GM19351 (cell line): Measurements from ENCODE around the gene KATNAL1.
A peak's percentile ranks its signal among the peaks of the same experiment; 100 is the strongest.
"Not testable (repeated sequence)": the region's sequence is repeated elsewhere in the genome, so short reads cannot be mapped to it uniquely, and the experiment has no call there.

Experiments used
- ATAC-seq: cut with Tn5 transposase; IDR thresholded peaks from one replicate; pipeline ENCODE4 v1.9.1; 2021; ENCODE audit warnings: mild to moderate bottlenecking, moderate library complexity; ENCODE audit not compliant: unreplicated experiment

Gene KATNAL1

GRCh38 chr13:30295116-30295515, 12.2 kb downstream of the KATNAL1 start:
- no peak for ATAC-seq

DNA sequence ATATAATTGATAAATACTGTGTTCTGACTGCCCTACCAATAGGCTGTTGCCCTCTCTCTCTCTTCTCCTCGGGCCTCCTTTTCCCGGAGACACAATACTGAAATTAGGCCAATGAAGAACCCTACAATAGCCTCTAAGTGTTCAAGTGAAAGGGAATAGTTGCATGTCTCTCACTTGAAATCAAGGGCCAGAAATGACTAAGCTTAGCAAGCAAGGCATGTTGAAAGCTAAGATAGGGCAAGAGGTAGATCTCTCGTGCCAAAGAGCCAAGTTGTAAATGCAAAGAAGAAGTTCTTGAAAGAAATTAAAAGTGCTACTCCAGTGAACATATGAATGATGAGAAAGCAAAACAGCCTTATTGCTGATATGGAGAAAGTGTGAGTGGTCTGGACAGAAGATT, 13.3 kb downstream of the KATNAL1 start:
- no peak for ATAC-seq

- ATAC-seq = no peak
Measured at GRCh38 chr13:30292325-30292724, 15.0 kb downstream of the KATNAL1 start.

DNA sequence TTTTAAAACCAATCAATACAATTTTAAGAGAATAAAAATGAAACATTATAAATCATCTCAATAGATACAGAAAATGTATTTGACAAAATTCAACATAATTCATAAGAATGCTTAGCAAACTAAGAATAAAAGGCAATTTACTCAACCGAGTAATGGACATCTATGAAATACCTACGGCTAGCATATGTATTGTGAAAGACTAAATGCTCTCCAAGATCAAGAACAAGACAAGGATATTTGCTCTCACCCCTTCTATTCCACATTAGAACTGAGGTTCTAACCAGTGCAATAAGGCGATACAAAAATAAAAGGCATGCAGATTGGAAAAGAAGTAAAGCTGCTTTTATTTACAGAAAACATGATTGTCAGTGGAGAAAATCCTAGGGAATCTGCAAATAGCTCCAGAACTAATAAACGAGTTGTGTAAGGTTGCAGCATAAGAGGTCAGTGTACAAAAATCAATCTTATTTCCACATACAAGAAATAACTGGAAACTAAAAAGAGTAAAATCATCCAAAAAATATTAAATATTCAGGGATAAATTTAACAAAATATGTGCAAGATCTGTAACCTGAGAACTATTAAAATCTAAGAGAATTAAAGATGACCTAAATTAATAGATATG, 16.4 kb downstream of the KATNAL1 start:
- ATAC-seq = no peak

- ATAC-seq = no peak
Measured at GRCh38 chr13:30289533-30289932, 17.8 kb downstream of the KATNAL1 start.

- ATAC-seq = not testable (repeated sequence)
Measured at GRCh38 chr13:30286059-30286458, 21.3 kb downstream of the KATNAL1 start.

DNA sequence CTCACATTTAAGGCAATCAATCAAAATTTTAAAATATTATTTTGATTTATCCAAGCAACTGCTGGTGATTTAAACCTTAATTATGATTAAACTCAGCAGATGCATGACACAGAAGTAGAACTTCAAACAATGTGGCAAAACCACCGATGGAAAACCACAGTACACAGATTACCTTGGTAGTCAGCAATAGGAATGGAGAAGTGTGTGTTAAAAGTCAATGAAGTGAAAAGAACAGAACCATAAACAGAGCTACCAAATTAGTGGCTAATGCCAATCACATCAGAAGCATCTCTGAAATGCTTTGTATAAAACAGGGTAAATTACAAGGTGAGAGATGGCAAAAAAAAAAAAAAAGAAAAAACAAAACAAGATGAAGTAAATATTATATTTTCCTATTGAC, 31.2 kb downstream of the KATNAL1 start:
- ATAC-seq = no peak

- ATAC-seq = no peak
Measured at GRCh38 chr13:30274083-30274482, 33.3 kb downstream of the KATNAL1 start.

DNA sequence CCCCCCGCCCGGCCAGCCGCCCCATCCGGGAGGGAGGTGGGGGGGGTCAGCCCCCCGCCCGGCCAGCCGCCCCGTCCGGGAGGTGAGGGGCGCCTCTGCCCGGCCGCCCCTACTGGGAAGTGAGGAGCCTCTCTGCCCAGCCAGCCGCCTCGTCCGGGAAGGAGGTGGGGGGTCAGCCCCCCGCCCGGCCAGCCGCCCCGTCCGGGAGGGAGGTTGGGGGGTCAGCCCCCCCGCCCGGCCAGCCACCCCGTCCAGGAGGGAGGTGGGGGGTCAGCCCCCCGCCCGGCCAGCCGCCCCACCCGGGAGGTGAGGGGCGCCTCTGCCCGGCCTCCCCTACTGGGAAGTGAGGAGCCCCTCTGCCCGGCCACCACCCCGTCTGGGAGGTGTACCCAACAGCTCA, 37.3 kb downstream of the KATNAL1 start:
- ATAC-seq = not testable (repeated sequence)

GRCh38 chr13:30268673-30269072, 38.7 kb downstream of the KATNAL1 start:
- no peak for ATAC-seq

- ATAC-seq = no peak
Measured at GRCh38 chr13:30266756-30267155, 40.6 kb downstream of the KATNAL1 start.

DNA sequence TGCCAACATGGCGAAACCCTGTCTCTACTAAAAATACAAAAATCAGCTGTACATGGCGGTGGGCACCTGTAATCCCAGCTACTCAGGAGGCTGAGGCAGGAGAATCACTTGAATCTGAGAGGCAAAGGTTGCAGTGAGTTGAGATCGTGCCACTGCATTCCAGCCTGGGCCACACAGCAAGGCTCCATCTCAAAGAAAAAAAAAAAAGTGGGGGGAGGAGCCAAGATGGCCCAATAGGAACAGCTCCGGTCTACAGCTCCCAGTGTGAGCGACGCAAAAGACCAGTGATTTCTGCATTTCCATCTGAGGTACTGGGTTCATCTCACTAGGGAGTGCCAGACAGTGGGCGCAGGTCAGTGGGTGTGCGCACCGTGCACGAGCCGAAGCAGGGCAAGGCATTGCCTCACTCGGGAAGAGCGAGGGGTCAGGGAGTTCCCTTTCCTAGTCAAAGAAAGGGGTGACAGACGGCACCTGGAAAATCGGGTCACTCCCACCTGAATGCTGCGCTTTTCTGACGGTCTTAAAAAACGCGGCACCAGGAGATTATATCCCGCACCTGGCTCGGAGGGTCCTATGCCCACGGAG, 48.1 kb downstream of the KATNAL1 start:
- not testable (repeated sequence) for ATAC-seq

- ATAC-seq = no peak
Measured at GRCh38 chr13:30257468-30258099, 49.8 kb downstream of the KATNAL1 start.

DNA sequence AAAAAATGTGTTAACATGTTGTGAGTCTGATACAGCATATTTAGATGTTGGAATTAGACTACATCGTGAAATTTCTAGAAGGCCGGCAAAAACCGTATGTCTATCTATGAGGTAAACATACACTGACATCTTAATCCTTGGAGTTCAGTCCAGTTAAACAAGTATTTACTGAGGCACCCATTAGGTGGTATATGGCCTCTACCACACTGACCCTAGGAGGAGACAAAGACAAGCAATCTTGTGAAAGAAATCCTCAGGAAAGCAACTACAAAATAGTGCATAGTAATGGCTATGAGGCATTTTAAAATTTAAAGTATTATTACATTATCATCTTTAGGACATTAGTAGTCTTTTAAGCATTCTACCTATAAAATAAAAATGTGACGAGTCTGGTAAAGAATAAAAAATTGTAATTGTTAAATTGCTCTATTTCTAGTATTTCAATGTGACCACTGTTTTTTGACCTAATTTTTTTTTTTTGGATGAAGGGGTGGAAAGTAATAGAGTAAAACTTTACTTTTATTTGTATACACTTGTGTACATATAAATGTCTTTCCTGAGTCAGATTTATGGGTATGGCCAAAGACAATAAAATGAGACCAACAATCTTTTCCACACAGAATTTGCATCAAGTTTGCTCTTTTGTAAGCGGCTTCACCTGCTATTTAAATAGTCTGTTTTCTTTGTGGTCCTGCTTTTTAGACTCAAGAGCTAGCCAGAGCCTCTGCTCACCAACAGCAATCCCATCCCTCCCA, 50.5 kb downstream of the KATNAL1 start:
- ATAC-seq = no peak

- no peak for ATAC-seq
Measured at GRCh38 chr13:30255696-30256095, 51.7 kb downstream of the KATNAL1 start.

- ATAC-seq = no peak
Measured at GRCh38 chr13:30253830-30254229, 53.5 kb downstream of the KATNAL1 start.

- no peak for ATAC-seq
Measured at GRCh38 chr13:30247406-30247805, 59.9 kb downstream of the KATNAL1 start.

- peak; percentile 67 for ATAC-seq
Measured at GRCh38 chr13:30241532-30241931, 65.8 kb downstream of the KATNAL1 start.

DNA sequence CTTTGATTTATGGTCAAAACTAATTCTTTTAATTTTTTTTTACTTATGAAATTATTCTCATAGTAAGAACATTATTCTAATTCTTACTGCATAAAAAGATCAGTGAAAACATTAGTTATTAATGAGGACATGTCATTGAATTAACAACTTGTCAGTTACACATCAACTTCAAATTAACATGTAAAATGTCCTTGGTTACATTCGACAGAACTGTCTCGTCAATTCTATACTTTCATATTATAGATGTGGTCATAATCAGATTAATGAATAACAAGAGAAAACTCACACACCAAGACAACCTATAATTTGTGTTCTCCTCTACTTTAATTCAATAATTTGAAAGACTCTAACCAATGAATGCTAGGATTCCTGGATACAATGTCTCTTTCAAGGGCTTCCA, 66.7 kb downstream of the KATNAL1 start:
- ATAC-seq = no peak

- ATAC-seq = no peak
Measured at GRCh38 chr13:30235216-30235615, 72.1 kb downstream of the KATNAL1 start.

GRCh38 chr13:30234619-30235162, 72.7 kb downstream of the KATNAL1 start:
- ATAC-seq = no peak
